SK-N-SH treated with all-trans-retinoic acid at 6 μM for 48 hours (cell line): ENCODE measurements around the gene CYP4F11.

Experiments used
- ATAC-seq: fragments of 200-7000 bp; cut with Tn5 transposase; 3 replicates; pipeline ENCODE4 v1.9.1; 2020; ENCODE audit warnings: mild to moderate bottlenecking, moderate library complexity
- ARNTL ChIP-seq: fragments of 450-650 bp; formaldehyde crosslinking; IDR thresholded peaks from 2 replicates; pipeline ENCODE4 v1.5.0; 2020; ENCODE audit warnings: low read depth, mild to moderate bottlenecking, moderate library complexity, borderline replicate concordance
- BACH2 ChIP-seq: fragments of 250-450 bp; sonication (Bioruptor Pico); IDR thresholded peaks from 2 replicates; pipeline ENCODE4 v1.9.0; 2021; ENCODE audit warnings: mild to moderate bottlenecking, borderline replicate concordance
- CREB5 ChIP-seq: fragments of 250-450 bp; sonication (Bioruptor Pico); IDR thresholded peaks from 2 replicates; pipeline ENCODE4 v1.5.1; 2020; ENCODE audit warnings: low read depth, mild to moderate bottlenecking, moderate library complexity
- CSDC2 ChIP-seq: fragments of 250-450 bp; sonication (Bioruptor Pico); IDR thresholded peaks from 2 replicates; pipeline ENCODE4 v1.5.0; 2020; ENCODE audit warnings: mild to moderate bottlenecking, moderate library complexity
- CSRNP3 ChIP-seq: fragments of 250-450 bp; sonication (Bioruptor Pico); IDR thresholded peaks from 2 replicates; pipeline ENCODE4 v1.5.1; 2021; ENCODE audit warnings: mild to moderate bottlenecking, moderate library complexity
- ESRRG ChIP-seq: fragments of 250-450 bp; sonication (Bioruptor Pico); IDR thresholded peaks from 2 replicates; pipeline ENCODE4 v1.6.1; 2021; ENCODE audit warnings: mild to moderate bottlenecking
- GLIS3 ChIP-seq: fragments of 250-450 bp; sonication (Bioruptor Pico); IDR thresholded peaks from 2 replicates; pipeline ENCODE4 v1.5.0; 2020; ENCODE audit warnings: mild to moderate bottlenecking, moderate library complexity
- ISL1 ChIP-seq: fragments of 250-450 bp; sonication (Bioruptor Pico); IDR thresholded peaks from 2 replicates; pipeline ENCODE4 v2.1.2; 2022; ENCODE audit warnings: mild to moderate bottlenecking, moderate library complexity
- OSR1 ChIP-seq: fragments of 250-450 bp; sonication (Bioruptor Pico); IDR thresholded peaks from 2 replicates; pipeline ENCODE4 v1.8.0; 2022; ENCODE audit warnings: moderate library complexity, mild to moderate bottlenecking, inconsistent platforms
- PATZ1 ChIP-seq: fragments of 250-450 bp; sonication (Bioruptor Pico); IDR thresholded peaks from 2 replicates; pipeline ENCODE4 v1.8.0; 2020; ENCODE audit warnings: mild to moderate bottlenecking, moderate library complexity, borderline replicate concordance
- POU6F1 ChIP-seq: fragments of 250-450 bp; sonication (Bioruptor Pico); IDR thresholded peaks from 2 replicates; pipeline ENCODE4 v1.8.0; 2021; ENCODE audit warnings: low read depth, mild to moderate bottlenecking, moderate library complexity, borderline replicate concordance
- PPARA ChIP-seq: fragments of 250-450 bp; sonication (Bioruptor Pico); IDR thresholded peaks from 2 replicates; pipeline ENCODE4 v1.5.0; 2020; ENCODE audit warnings: mild to moderate bottlenecking, borderline replicate concordance
- RARB ChIP-seq: fragments of 250-450 bp; sonication (Bioruptor Pico); IDR thresholded peaks from 2 replicates; pipeline ENCODE4 v1.8.0; 2021; ENCODE audit warnings: mild to moderate bottlenecking, moderate library complexity
- SNAI2 ChIP-seq: fragments of 250-450 bp; sonication (Bioruptor Pico); IDR thresholded peaks from 2 replicates; pipeline ENCODE4 v1.5.0; 2020; ENCODE audit warnings: mild to moderate bottlenecking, moderate library complexity
- TCF4 ChIP-seq: fragments of 250-450 bp; sonication (Bioruptor Pico); IDR thresholded peaks from 2 replicates; pipeline ENCODE4 v1.8.0; 2021; ENCODE audit warnings: mild to moderate bottlenecking, moderate library complexity, borderline replicate concordance
- TOX ChIP-seq: fragments of 250-450 bp; sonication (Bioruptor Pico); IDR thresholded peaks from 2 replicates; pipeline ENCODE4 v1.8.0; 2021; ENCODE audit warnings: mild to moderate bottlenecking, moderate library complexity, borderline replicate concordance
- TSHZ2 ChIP-seq: fragments of 250-450 bp; sonication (Bioruptor Pico); IDR thresholded peaks from 2 replicates; pipeline ENCODE4 v1.5.0; 2020; ENCODE audit warnings: mild to moderate bottlenecking, moderate library complexity
- ZC3H10 ChIP-seq: fragments of 250-450 bp; sonication (Bioruptor Pico); IDR thresholded peaks from 2 replicates; pipeline ENCODE4 v1.5.1; 2021; ENCODE audit warnings: mild to moderate bottlenecking, moderate library complexity
- ZFP3 ChIP-seq: fragments of 250-450 bp; sonication (Bioruptor Pico); IDR thresholded peaks from 2 replicates; pipeline ENCODE4 v1.5.0; 2020; ENCODE audit warnings: mild to moderate bottlenecking, moderate library complexity
- ZFP30 ChIP-seq: fragments of 450-650 bp; formaldehyde crosslinking; IDR thresholded peaks from 2 replicates; pipeline ENCODE4 v1.5.0; 2022; ENCODE audit warnings: mild to moderate bottlenecking, moderate library complexity
- ZNF565 ChIP-seq: fragments of 450-650 bp; formaldehyde crosslinking; conservative IDR thresholded peaks from 2 replicates; pipeline ENCODE4 v1.5.0; 2020; ENCODE audit warnings: low read depth, mild to moderate bottlenecking, moderate library complexity
- ZNF70 ChIP-seq: fragments of 450-650 bp; formaldehyde crosslinking; IDR thresholded peaks from 2 replicates; pipeline ENCODE4 v1.5.0; 2020; ENCODE audit warnings: mild to moderate bottlenecking, moderate library complexity
- ZNF8 ChIP-seq: fragments of 450-650 bp; formaldehyde crosslinking; IDR thresholded peaks from 2 replicates; pipeline ENCODE4 v1.5.0; 2020; ENCODE audit warnings: mild to moderate bottlenecking, moderate library complexity

CYP4F11 gene

GRCh38 chr19:15944401-15944800 lies 10.1 kb upstream of the CYP4F11 start:
- no peak for ATAC-seq
- TF ChIP-seq TCF4 = no peak
- TF ChIP-seq TSHZ2 = no peak
- no peak for TF ChIP-seq CSDC2
- no peak for TF ChIP-seq ZNF70 (CRISPR knock-in tag)
- no peak for TF ChIP-seq RARB
- no peak for TF ChIP-seq PATZ1 (CRISPR knock-in tag)
- no peak for TF ChIP-seq ARNTL (CRISPR knock-in tag)
- TF ChIP-seq ZNF8 = no peak
- TF ChIP-seq SNAI2 (CRISPR knock-in tag) = no peak
- no peak for TF ChIP-seq ISL1 (CRISPR knock-in tag)
- no peak for TF ChIP-seq ESRRG (CRISPR knock-in tag)
- TF ChIP-seq BACH2 (CRISPR knock-in tag) = no peak
- TF ChIP-seq GLIS3 = no peak
- TF ChIP-seq CREB5 (CRISPR knock-in tag) = no peak
- TF ChIP-seq POU6F1 = no peak
- no peak for TF ChIP-seq ZNF565 (CRISPR knock-in tag)
- no peak for TF ChIP-seq PPARA

GRCh38 chr19:15937771-15938170 lies 3.4 kb upstream of the CYP4F11 start:
- no peak for TF ChIP-seq ESRRG (CRISPR knock-in tag)
- TF ChIP-seq RARB = no peak
- no peak for TF ChIP-seq TOX (CRISPR knock-in tag)
- no peak for TF ChIP-seq ZNF8
- no peak for TF ChIP-seq TSHZ2
- no peak for TF ChIP-seq ISL1 (CRISPR knock-in tag)
- no peak for TF ChIP-seq ZNF565 (CRISPR knock-in tag)
- TF ChIP-seq ZFP3 (CRISPR knock-in tag) = no peak
- no peak for TF ChIP-seq ZFP30
- no peak for TF ChIP-seq GLIS3
- TF ChIP-seq OSR1 (CRISPR knock-in tag) = no peak
- no peak for ATAC-seq

- no peak for ATAC-seq
- no peak for TF ChIP-seq TCF4
- TF ChIP-seq TOX (CRISPR knock-in tag) = no peak
- no peak for TF ChIP-seq CSRNP3 (CRISPR knock-in tag)
- TF ChIP-seq BACH2 (CRISPR knock-in tag) = no peak
- TF ChIP-seq PPARA = no peak
- no peak for TF ChIP-seq ESRRG (CRISPR knock-in tag)
- TF ChIP-seq ZFP30 = no peak
- TF ChIP-seq ZC3H10 (CRISPR knock-in tag) = no peak
- no peak for TF ChIP-seq ZNF8
- no peak for TF ChIP-seq ZFP3 (CRISPR knock-in tag)
- TF ChIP-seq CSDC2 = no peak
- TF ChIP-seq SNAI2 (CRISPR knock-in tag) = no peak
- no peak for TF ChIP-seq ISL1 (CRISPR knock-in tag)
- TF ChIP-seq TSHZ2 = no peak
- no peak for TF ChIP-seq ARNTL (CRISPR knock-in tag)
Measured at GRCh38 chr19:15936950-15937349, 2.6 kb upstream of the CYP4F11 start.
